ENCODE results near the gene TMEM174. TPM values are rescaled to one million over a fixed set of nuclear protein-coding genes. Genes with fewer than 3 reads are reported as not detected.

Gene TMEM174
- total and polyA plus RNA-seq, 4 donors, result not detected

DNA sequence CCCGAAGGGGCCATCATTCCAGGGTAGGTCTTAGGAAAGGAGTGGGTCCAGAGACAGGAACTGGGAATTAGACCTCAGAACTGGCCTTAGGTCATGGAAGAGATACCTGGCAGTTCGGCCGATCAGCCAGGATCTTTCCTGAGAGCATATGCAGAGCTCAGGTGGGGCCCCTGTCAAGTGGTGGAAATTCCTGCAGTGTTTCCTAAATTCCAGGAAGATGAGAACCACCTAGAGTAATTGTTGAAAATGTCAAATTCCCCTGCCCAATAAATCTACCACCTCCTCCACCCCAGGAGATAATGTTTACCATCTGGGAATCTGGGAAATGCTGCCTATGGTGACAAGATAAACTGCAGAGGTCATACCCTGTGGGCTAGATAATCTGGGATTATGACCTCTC lies 38.0 kb upstream of the TMEM174 start:
- Histone ChIP-seq H3K4me1 (ENCODE audit: control insufficient read depth in 4 of 4, insufficient read depth in 4 of 4, low read length in 3 of 4) (no peaks in the 10 kb centered on the region), H3K9ac (ENCODE audit: low read depth in 1 of 2, low read length in 2 of 2) (no peak overlapping the region), H3K27ac (ENCODE audit: low read depth in 1 of 2, low read length in 2 of 2) (no peak overlapping the region), H3K4me3 (ENCODE audit: low read depth in 1 of 3, low read length in 3 of 3) (no peak overlapping the region), H3K27me3 (ENCODE audit: control insufficient read depth in 4 of 4, insufficient read depth in 4 of 4, low read length in 3 of 4) (no peaks in the 10 kb centered on the region), H3K36me3 (ENCODE audit: control insufficient read depth in 4 of 4, insufficient read depth in 3 of 4, low read depth in 1 of 4, low read length in 3 of 4) (no peaks in the 10 kb centered on the region), H3K9me3 (ENCODE audit: control insufficient read depth in 4 of 4, low read length in 3 of 4) (no peaks in the 10 kb centered on the region)
- TF ChIP-seq HNF4A (conservative IDR thresholded peaks at IDR 0.05) (no peak), CTCF (IDR thresholded peaks at IDR 0.05; ENCODE audit: low read depth, low read length, missing input control) (no peak), GABPA (IDR thresholded peaks at IDR 0.05 in 1 of 2, conservative IDR thresholded peaks at IDR 0.05 in 1 of 2) (no peak), FOXA1 (IDR thresholded peaks at IDR 0.05) (no peak), ATF3 (IDR thresholded peaks at IDR 0.05) (no peak), TAF1 (conservative IDR thresholded peaks at IDR 0.05) (no peak), ZBTB33 (IDR thresholded peaks at IDR 0.05) (no peak), SP1 (IDR thresholded peaks at IDR 0.05) (no peak), FOXA2 (IDR thresholded peaks at IDR 0.05) (no peak), RAD21 (IDR thresholded peaks at IDR 0.05) (no peak), JUND (IDR thresholded peaks at IDR 0.05) (no peak), EGR1 (IDR thresholded peaks at IDR 0.05; ENCODE audit: low read depth in 2 of 2) (no peak)
- TF ChIP-seq, protein P1, sequence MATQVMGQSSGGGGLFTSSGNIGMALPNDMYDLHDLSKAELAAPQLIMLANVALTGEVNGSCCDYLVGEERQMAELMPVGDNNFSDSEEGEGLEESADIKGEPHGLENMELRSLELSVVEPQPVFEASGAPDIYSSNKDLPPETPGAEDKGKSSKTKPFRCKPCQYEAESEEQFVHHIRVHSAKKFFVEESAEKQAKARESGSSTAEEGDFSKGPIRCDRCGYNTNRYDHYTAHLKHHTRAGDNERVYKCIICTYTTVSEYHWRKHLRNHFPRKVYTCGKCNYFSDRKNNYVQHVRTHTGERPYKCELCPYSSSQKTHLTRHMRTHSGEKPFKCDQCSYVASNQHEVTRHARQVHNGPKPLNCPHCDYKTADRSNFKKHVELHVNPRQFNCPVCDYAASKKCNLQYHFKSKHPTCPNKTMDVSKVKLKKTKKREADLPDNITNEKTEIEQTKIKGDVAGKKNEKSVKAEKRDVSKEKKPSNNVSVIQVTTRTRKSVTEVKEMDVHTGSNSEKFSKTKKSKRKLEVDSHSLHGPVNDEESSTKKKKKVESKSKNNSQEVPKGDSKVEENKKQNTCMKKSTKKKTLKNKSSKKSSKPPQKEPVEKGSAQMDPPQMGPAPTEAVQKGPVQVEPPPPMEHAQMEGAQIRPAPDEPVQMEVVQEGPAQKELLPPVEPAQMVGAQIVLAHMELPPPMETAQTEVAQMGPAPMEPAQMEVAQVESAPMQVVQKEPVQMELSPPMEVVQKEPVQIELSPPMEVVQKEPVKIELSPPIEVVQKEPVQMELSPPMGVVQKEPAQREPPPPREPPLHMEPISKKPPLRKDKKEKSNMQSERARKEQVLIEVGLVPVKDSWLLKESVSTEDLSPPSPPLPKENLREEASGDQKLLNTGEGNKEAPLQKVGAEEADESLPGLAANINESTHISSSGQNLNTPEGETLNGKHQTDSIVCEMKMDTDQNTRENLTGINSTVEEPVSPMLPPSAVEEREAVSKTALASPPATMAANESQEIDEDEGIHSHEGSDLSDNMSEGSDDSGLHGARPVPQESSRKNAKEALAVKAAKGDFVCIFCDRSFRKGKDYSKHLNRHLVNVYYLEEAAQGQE (IDR thresholded peaks at IDR 0.05), result no peak
- TF ChIP-seq, protein P2, sequence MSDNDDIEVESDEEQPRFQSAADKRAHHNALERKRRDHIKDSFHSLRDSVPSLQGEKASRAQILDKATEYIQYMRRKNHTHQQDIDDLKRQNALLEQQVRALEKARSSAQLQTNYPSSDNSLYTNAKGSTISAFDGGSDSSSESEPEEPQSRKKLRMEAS (IDR thresholded peaks at IDR 0.05), result no peak
- WGBS, result 93% methylated on average over 3 of the region's 3 CpGs
- DNase-seq (ENCODE audit: low spot score), result no peak

- Histone ChIP-seq H3K4me3 (ENCODE audit: low read depth in 1 of 3, low read length in 3 of 3) (no peak overlapping the region), H3K36me3 (ENCODE audit: control insufficient read depth in 4 of 4, insufficient read depth in 3 of 4, low read depth in 1 of 4, low read length in 3 of 4) (no peaks in the 10 kb centered on the region), H3K27me3 (ENCODE audit: control insufficient read depth in 4 of 4, insufficient read depth in 4 of 4, low read length in 3 of 4) (no peaks in the 10 kb centered on the region), H3K4me1 (ENCODE audit: control insufficient read depth in 4 of 4, insufficient read depth in 4 of 4, low read length in 3 of 4) (no peaks in the 10 kb centered on the region), H3K27ac (ENCODE audit: low read depth in 1 of 2, low read length in 2 of 2) (no peak overlapping the region), H3K9me3 (ENCODE audit: control insufficient read depth in 4 of 4, low read length in 3 of 4) (no peaks in the 10 kb centered on the region), H3K9ac (ENCODE audit: low read depth in 1 of 2, low read length in 2 of 2) (no peak overlapping the region)
- no peak for TF ChIP-seq TAF1 (conservative IDR thresholded peaks at IDR 0.05)
- no peak for TF ChIP-seq EGR1 (IDR thresholded peaks at IDR 0.05; ENCODE audit: low read depth in 2 of 2)
- no peak for TF ChIP-seq YY1 (IDR thresholded peaks at IDR 0.05)
- TF ChIP-seq FOXA2 (IDR thresholded peaks at IDR 0.05), result no peak
- TF ChIP-seq ZBTB33 (IDR thresholded peaks at IDR 0.05), result no peak
- TF ChIP-seq CTCF (IDR thresholded peaks at IDR 0.05; ENCODE audit: low read depth, low read length, missing input control), result no peak
- DNase-seq (ENCODE audit: low spot score), result no peak
- 78% methylated on average over 6 of the region's 6 CpGs for WGBS
These were observed 37.5 kb upstream of the TMEM174 start for GRCh38 chr5:73135429-73136054.
